ENCODE measurements around the gene FGF9.

FGF9 gene

GRCh38 chr13:21670883-21671619 lies at the start of gene FGF9:
Gene FGF9 (plus strand): TSS chr13:21671073. CDS start chr13:21671913, 840 bp downstream.
- Mint-ChIP-seq H3K4me3 (peak within 1 kb of the TSS; percentile 81), H3K9me3 (no peaks in the 10 kb centered on the region), H3K27me3 (peaks cover 55% of the 10 kb centered on the region), H3K36me3 (ENCODE audit: low read depth) (no peaks in the 10 kb centered on the region), H3K4me1 (ENCODE audit: low read depth) (peaks cover 56% of the 10 kb centered on the region), H3K27ac (peak within 1 kb of the TSS; percentile 79)
- peak; percentile 86 for DNase-seq

- DNase-seq: no peak
- Mint-ChIP-seq H3K4me1 (ENCODE audit: low read depth) (no peaks in the 10 kb centered on the region), H3K27ac (no peak overlapping the region), H3K4me3 (no peak overlapping the region), H3K36me3 (ENCODE audit: low read depth) (no peaks in the 10 kb centered on the region), H3K9me3 (no peaks in the 10 kb centered on the region), H3K27me3 (peaks cover 3% of the 10 kb centered on the region)
These were observed 45.5 kb upstream of the FGF9 start for GRCh38 chr13:21625366-21625765.

- Mint-ChIP-seq H3K4me1 (ENCODE audit: low read depth) (peaks cover 2% of the 10 kb centered on the region), H3K9me3 (peaks cover 2% of the 10 kb centered on the region), H3K4me3 (no peak overlapping the region), H3K27ac (no peak overlapping the region), H3K27me3 (peaks cover 6% of the 10 kb centered on the region), H3K36me3 (ENCODE audit: low read depth) (no peaks in the 10 kb centered on the region)
- no peak for DNase-seq
These were observed 38.7 kb upstream of the FGF9 start for GRCh38 chr13:21632196-21632595.

GRCh38 chr13:21636656-21637055 lies 34.2 kb upstream of the FGF9 start:
- Mint-ChIP-seq H3K9me3 (peaks cover 2% of the 10 kb centered on the region), H3K4me3 (no peak overlapping the region), H3K36me3 (ENCODE audit: low read depth) (no peaks in the 10 kb centered on the region), H3K4me1 (ENCODE audit: low read depth) (peaks cover 2% of the 10 kb centered on the region), H3K27ac (no peak overlapping the region), H3K27me3 (peaks cover 5% of the 10 kb centered on the region)
- no peak for DNase-seq

GRCh38 chr13:21637296-21637695 lies 33.6 kb upstream of the FGF9 start:
- Mint-ChIP-seq H3K4me3 (no peak overlapping the region), H3K4me1 (ENCODE audit: low read depth) (peaks cover 2% of the 10 kb centered on the region), H3K9me3 (no peaks in the 10 kb centered on the region), H3K27ac (no peak overlapping the region), H3K36me3 (ENCODE audit: low read depth) (no peaks in the 10 kb centered on the region), H3K27me3 (peaks cover 2% of the 10 kb centered on the region)
- peak; percentile 39 for DNase-seq

- no peak overlapping the region for H3K27ac Mint-ChIP-seq
- peaks cover 2% of the 10 kb centered on the region for H3K4me1 Mint-ChIP-seq (ENCODE audit: low read depth)
- no peak for DNase-seq
- no peaks in the 10 kb centered on the region for H3K36me3 Mint-ChIP-seq (ENCODE audit: low read depth)
- H3K9me3 Mint-ChIP-seq: no peaks in the 10 kb centered on the region
- H3K27me3 Mint-ChIP-seq: peaks cover 2% of the 10 kb centered on the region
- no peak overlapping the region for H3K4me3 Mint-ChIP-seq
These were observed 32.3 kb upstream of the FGF9 start for GRCh38 chr13:21638319-21639282.

- Mint-ChIP-seq H3K27ac (no peak overlapping the region), H3K4me1 (ENCODE audit: low read depth) (peaks cover 2% of the 10 kb centered on the region), H3K36me3 (ENCODE audit: low read depth) (no peaks in the 10 kb centered on the region), H3K4me3 (no peak overlapping the region), H3K9me3 (no peaks in the 10 kb centered on the region), H3K27me3 (peaks cover 2% of the 10 kb centered on the region)
- no peak for DNase-seq
These were observed 31.3 kb upstream of the FGF9 start for GRCh38 chr13:21639561-21639960.

- Mint-ChIP-seq H3K4me1 (ENCODE audit: low read depth) (peaks cover 2% of the 10 kb centered on the region), H3K9me3 (no peaks in the 10 kb centered on the region), H3K27ac (no peak overlapping the region), H3K4me3 (no peak overlapping the region), H3K36me3 (ENCODE audit: low read depth) (no peaks in the 10 kb centered on the region), H3K27me3 (peaks cover 2% of the 10 kb centered on the region)
- DNase-seq: no peak
These were observed 29.2 kb upstream of the FGF9 start for GRCh38 chr13:21641629-21642028.

- H3K27ac Mint-ChIP-seq: no peak overlapping the region
- no peaks in the 10 kb centered on the region for H3K4me1 Mint-ChIP-seq (ENCODE audit: low read depth)
- no peaks in the 10 kb centered on the region for H3K36me3 Mint-ChIP-seq (ENCODE audit: low read depth)
- no peak overlapping the region for H3K4me3 Mint-ChIP-seq
- no peak for DNase-seq
- peaks cover 8% of the 10 kb centered on the region for H3K9me3 Mint-ChIP-seq
- H3K27me3 Mint-ChIP-seq: peaks cover 23% of the 10 kb centered on the region
These were observed 13.3 kb upstream of the FGF9 start for GRCh38 chr13:21657538-21657937.

GRCh38 chr13:21659087-21659486 lies 11.8 kb upstream of the FGF9 start:
- Mint-ChIP-seq H3K9me3 (peaks cover 8% of the 10 kb centered on the region), H3K36me3 (ENCODE audit: low read depth) (no peaks in the 10 kb centered on the region), H3K27me3 (peaks cover 19% of the 10 kb centered on the region), H3K4me1 (ENCODE audit: low read depth) (no peaks in the 10 kb centered on the region), H3K27ac (no peak overlapping the region), H3K4me3 (no peak overlapping the region)
- no peak for DNase-seq

- peaks cover 6% of the 10 kb centered on the region for H3K9me3 Mint-ChIP-seq
These were observed 9.6 kb upstream of the FGF9 start for GRCh38 chr13:21661097-21661909.

GRCh38 chr13:21663197-21663596 lies 7.7 kb upstream of the FGF9 start:
- Mint-ChIP-seq H3K9me3 (peaks cover 6% of the 10 kb centered on the region), H3K4me1 (ENCODE audit: low read depth) (peaks cover under 1% of the 10 kb centered on the region), H3K36me3 (ENCODE audit: low read depth) (no peaks in the 10 kb centered on the region), H3K4me3 (no peak overlapping the region), H3K27me3 (peaks cover 29% of the 10 kb centered on the region), H3K27ac (no peak overlapping the region)
- DNase-seq: no peak

More at GRCh38 chr13:21661097-21661909, 9.6 kb upstream of the FGF9 start:
- H3K4me1 Mint-ChIP-seq (ENCODE audit: low read depth): no peaks in the 10 kb centered on the region
- no peak for DNase-seq
- no peak overlapping the region for H3K4me3 Mint-ChIP-seq
- no peaks in the 10 kb centered on the region for H3K36me3 Mint-ChIP-seq (ENCODE audit: low read depth)
- no peak overlapping the region for H3K27ac Mint-ChIP-seq
- peaks cover 23% of the 10 kb centered on the region for H3K27me3 Mint-ChIP-seq

- Mint-ChIP-seq H3K4me1 (ENCODE audit: low read depth) (peaks cover 45% of the 10 kb centered on the region), H3K9me3 (no peaks in the 10 kb centered on the region), H3K4me3 (peak overlapping the region; percentile 81), H3K27me3 (peaks cover 53% of the 10 kb centered on the region), H3K36me3 (ENCODE audit: low read depth) (no peaks in the 10 kb centered on the region), H3K27ac (peak overlapping the region; percentile 68)
- DNase-seq: no peak
These were observed 2.1 kb upstream of the FGF9 start for GRCh38 chr13:21668732-21669275.

Measured in activated T-cell treated with anti-CD3 and anti-CD28 coated beads, Interleukin-2, amount 50 U/mL, for 24 hours (primary cell).